ENCODE results near the gene CYP39A1. TPM values are rescaled to one million over a fixed set of nuclear protein-coding genes. Genes with fewer than 3 reads are reported as not detected.

CYP39A1 gene
- total RNA-seq, 1 experiment from 2014 or later = not detected

GRCh38 chr6:46539866-46540265 is 112.8 kb downstream of the CYP39A1 start:
- no TSS peak for BruUV-seq (replicated peaks)
- DNase-seq (ENCODE audit: low spot score) = no peak
- Histone ChIP-seq H3K36me3 (ENCODE audit: insufficient read depth, low read length, poor library complexity, severe bottlenecking) (no peaks in the 10 kb centered on the region), H3K27ac (ENCODE audit: low read depth, low read length, poor library complexity, severe bottlenecking) (no peak overlapping the region), H3K9me3 (ENCODE audit: low read depth, low read length, poor library complexity, severe bottlenecking) (no peaks in the 10 kb centered on the region), H3K4me3 (ENCODE audit: low read depth, low read length, poor library complexity, severe bottlenecking) (no peak overlapping the region), H3K27me3 (replicated peaks; ENCODE audit: insufficient read depth, low read depth, low read length, poor library complexity) (no peaks in the 10 kb centered on the region), H3K4me1 (ENCODE audit: insufficient read depth, low read length, poor library complexity, severe bottlenecking) (no peaks in the 10 kb centered on the region)
- intact Hi-C loops (cut with micrococcal nuclease; ENCODE audit: unreplicated experiment) = no loop called here
- CTCF ChIA-PET = no interaction called here
- TF ChIP-seq, protein P1, sequence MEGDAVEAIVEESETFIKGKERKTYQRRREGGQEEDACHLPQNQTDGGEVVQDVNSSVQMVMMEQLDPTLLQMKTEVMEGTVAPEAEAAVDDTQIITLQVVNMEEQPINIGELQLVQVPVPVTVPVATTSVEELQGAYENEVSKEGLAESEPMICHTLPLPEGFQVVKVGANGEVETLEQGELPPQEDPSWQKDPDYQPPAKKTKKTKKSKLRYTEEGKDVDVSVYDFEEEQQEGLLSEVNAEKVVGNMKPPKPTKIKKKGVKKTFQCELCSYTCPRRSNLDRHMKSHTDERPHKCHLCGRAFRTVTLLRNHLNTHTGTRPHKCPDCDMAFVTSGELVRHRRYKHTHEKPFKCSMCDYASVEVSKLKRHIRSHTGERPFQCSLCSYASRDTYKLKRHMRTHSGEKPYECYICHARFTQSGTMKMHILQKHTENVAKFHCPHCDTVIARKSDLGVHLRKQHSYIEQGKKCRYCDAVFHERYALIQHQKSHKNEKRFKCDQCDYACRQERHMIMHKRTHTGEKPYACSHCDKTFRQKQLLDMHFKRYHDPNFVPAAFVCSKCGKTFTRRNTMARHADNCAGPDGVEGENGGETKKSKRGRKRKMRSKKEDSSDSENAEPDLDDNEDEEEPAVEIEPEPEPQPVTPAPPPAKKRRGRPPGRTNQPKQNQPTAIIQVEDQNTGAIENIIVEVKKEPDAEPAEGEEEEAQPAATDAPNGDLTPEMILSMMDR (conservative IDR thresholded peaks at IDR 0.05; ENCODE audit: low read depth, low read length) = no peak
- TF ChIP-seq EZH2 (IDR thresholded peaks at IDR 0.05; ENCODE audit: borderline replicate concordance, low read depth, low read length, poor library complexity, severe bottlenecking) = no peak
- POLR2A ChIA-PET (ENCODE audit: low non-redundant PET) = no interaction called here

DNA sequence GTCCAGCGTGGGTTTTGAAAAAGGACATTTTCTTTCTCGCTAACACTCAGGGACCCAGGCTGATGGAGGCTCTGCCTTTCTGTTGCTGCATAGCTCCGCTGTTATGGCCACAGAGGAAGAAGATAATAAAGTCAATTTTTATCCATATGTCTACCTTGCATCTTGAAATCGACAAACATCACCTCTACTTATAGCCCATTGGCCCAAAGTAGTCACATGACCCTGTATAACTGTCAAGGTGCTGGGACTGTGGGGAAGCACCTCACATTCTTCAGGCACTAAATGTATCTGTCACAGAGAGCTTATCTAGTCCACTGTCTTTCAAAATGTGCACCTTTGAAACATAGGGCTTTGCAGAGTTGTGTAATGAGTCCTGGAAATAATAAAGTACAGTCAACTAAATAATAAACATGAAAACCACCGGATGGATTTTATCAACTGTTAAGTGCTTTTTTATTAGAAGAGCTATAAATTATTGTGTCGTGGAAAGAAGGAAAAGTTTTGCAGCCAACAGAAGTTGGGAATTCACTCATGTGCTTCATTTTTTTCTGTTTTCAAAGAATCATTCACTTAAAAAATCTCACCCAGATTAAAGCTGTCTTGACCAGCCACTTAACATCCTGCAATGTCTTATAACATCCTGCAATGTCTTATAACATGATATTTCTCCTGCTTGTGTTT is 113.7 kb downstream of the CYP39A1 start:
- POLR2A ChIA-PET (ENCODE audit: low non-redundant PET) = no interaction called here
- DNase-seq (ENCODE audit: low spot score) = no peak
- CTCF ChIA-PET = interaction anchor here (0.7 kb wide), 1 partner anchor 255 kb away, joined by 8 read pairs; no protein-coding TSS in a partner anchor
- Histone ChIP-seq H3K27ac (ENCODE audit: low read depth, low read length, poor library complexity, severe bottlenecking) (no peak overlapping the region), H3K27me3 (replicated peaks; ENCODE audit: insufficient read depth, low read depth, low read length, poor library complexity) (no peaks in the 10 kb centered on the region), H3K4me3 (ENCODE audit: low read depth, low read length, poor library complexity, severe bottlenecking) (no peak overlapping the region), H3K36me3 (ENCODE audit: insufficient read depth, low read length, poor library complexity, severe bottlenecking) (no peaks in the 10 kb centered on the region), H3K9me3 (ENCODE audit: low read depth, low read length, poor library complexity, severe bottlenecking) (no peaks in the 10 kb centered on the region), H3K4me1 (ENCODE audit: insufficient read depth, low read length, poor library complexity, severe bottlenecking) (no peaks in the 10 kb centered on the region)
- no peak for TF ChIP-seq EZH2 (IDR thresholded peaks at IDR 0.05; ENCODE audit: borderline replicate concordance, low read depth, low read length, poor library complexity, severe bottlenecking)
- intact Hi-C loops (cut with micrococcal nuclease; ENCODE audit: unreplicated experiment) = no loop called here
- no TSS peak for BruUV-seq (replicated peaks)

- Histone ChIP-seq H3K27ac (ENCODE audit: low read depth, low read length, poor library complexity, severe bottlenecking) (no peak overlapping the region), H3K4me3 (ENCODE audit: low read depth, low read length, poor library complexity, severe bottlenecking) (no peak overlapping the region), H3K27me3 (replicated peaks; ENCODE audit: insufficient read depth, low read depth, low read length, poor library complexity) (no peaks in the 10 kb centered on the region), H3K36me3 (ENCODE audit: insufficient read depth, low read length, poor library complexity, severe bottlenecking) (no peaks in the 10 kb centered on the region), H3K9me3 (ENCODE audit: low read depth, low read length, poor library complexity, severe bottlenecking) (no peaks in the 10 kb centered on the region), H3K4me1 (ENCODE audit: insufficient read depth, low read length, poor library complexity, severe bottlenecking) (no peaks in the 10 kb centered on the region)
- intact Hi-C loops (cut with micrococcal nuclease; ENCODE audit: unreplicated experiment) = no loop called here
- TF ChIP-seq, protein P1 (conservative IDR thresholded peaks at IDR 0.05; ENCODE audit: low read depth, low read length) = no peak
- TF ChIP-seq EZH2 (IDR thresholded peaks at IDR 0.05; ENCODE audit: borderline replicate concordance, low read depth, low read length, poor library complexity, severe bottlenecking) = no peak
- CTCF ChIA-PET = no interaction called here
- BruUV-seq (replicated peaks) = no TSS peak
- POLR2A ChIA-PET (ENCODE audit: low non-redundant PET) = no interaction called here
- DNase-seq (ENCODE audit: low spot score) = no peak
Measured at GRCh38 chr6:46530896-46531295, 121.7 kb downstream of the CYP39A1 start.
